ENCODE results near the gene C15orf39. TPM values are rescaled to one million over a fixed set of nuclear protein-coding genes. Genes with fewer than 3 reads are reported as not detected.

The C15orf39 gene
- total and polyA plus RNA-seq, 2 of the 13 experiments (the other 11 are each of a cell fraction or from before 2014, with no cell fraction given) = 6.2 to 13.5 TPM

DNA sequence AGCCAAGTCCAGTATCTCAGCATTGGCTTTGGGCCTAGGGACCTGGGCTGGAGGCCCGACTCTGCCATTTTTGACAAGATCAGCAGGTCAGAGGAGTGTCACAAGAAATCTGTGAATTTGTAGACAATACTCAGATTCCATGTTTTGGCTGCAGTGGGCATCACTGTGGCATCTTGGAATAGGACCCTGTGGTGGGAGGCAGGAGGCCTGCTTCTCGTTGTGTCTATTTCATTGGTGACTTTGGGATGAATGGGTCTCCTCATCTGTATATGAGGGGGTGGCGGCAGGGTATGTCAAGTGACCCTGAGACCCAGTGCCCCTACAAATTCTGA lies 3.3 kb downstream of the C15orf39 start (continued):
- no peak for TF ChIP-seq ZNF773 (CRISPR knock-in tag; IDR thresholded peaks at IDR 0.05; ENCODE audit: borderline replicate concordance)

DNA sequence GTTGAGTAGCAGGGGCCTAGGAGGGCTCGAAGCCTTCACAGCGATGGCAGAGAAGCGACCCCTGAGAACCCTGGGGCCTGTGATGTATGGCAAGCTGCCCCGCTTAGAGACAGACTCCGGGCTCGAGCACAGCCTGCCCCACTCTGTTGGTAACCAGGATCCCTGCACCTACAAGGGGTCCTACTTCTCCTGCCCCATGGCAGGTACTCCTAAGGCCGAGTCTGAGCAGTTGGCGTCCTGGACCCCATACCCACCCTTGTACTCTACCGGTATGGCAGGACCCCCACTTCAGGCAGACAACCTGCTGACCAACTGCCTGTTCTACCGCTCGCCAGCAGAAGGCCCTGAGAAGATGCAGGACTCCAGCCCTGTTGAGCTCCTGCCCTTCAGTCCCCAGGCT lies 4.3 kb downstream of the C15orf39 start:
- no peak for FAIRE-seq
- TF ChIP-seq, protein P1, sequence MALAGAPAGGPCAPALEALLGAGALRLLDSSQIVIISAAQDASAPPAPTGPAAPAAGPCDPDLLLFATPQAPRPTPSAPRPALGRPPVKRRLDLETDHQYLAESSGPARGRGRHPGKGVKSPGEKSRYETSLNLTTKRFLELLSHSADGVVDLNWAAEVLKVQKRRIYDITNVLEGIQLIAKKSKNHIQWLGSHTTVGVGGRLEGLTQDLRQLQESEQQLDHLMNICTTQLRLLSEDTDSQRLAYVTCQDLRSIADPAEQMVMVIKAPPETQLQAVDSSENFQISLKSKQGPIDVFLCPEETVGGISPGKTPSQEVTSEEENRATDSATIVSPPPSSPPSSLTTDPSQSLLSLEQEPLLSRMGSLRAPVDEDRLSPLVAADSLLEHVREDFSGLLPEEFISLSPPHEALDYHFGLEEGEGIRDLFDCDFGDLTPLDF (CRISPR knock-in tag; IDR thresholded peaks at IDR 0.05) = no peak
- TF ChIP-seq, protein P2, sequence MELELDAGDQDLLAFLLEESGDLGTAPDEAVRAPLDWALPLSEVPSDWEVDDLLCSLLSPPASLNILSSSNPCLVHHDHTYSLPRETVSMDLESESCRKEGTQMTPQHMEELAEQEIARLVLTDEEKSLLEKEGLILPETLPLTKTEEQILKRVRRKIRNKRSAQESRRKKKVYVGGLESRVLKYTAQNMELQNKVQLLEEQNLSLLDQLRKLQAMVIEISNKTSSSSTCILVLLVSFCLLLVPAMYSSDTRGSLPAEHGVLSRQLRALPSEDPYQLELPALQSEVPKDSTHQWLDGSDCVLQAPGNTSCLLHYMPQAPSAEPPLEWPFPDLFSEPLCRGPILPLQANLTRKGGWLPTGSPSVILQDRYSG (CRISPR knock-in tag; IDR thresholded peaks at IDR 0.05) = no peak
- TF ChIP-seq JARID2 (CRISPR knock-in tag; IDR thresholded peaks at IDR 0.05; ENCODE audit: insufficient replicate concordance) (no peak), ZNF674 (CRISPR knock-in tag; IDR thresholded peaks at IDR 0.05; ENCODE audit: low read depth) (no peak), AGO2 (optimal IDR thresholded peaks at IDR 0.05; ENCODE audit: low read depth, low read length) (peak; percentile 17), CENPT (CRISPR knock-in tag; IDR thresholded peaks at IDR 0.05; ENCODE audit: low read depth) (no peak), NCOR1 (IDR thresholded peaks at IDR 0.05; ENCODE audit: borderline replicate concordance, low read length) (no peak), RBFOX2 (IDR thresholded peaks at IDR 0.05; ENCODE audit: low read depth, low read length) (peak; percentile 46; the same call in 1 of the 2 replicates)
- TF ChIP-seq, protein P3, sequence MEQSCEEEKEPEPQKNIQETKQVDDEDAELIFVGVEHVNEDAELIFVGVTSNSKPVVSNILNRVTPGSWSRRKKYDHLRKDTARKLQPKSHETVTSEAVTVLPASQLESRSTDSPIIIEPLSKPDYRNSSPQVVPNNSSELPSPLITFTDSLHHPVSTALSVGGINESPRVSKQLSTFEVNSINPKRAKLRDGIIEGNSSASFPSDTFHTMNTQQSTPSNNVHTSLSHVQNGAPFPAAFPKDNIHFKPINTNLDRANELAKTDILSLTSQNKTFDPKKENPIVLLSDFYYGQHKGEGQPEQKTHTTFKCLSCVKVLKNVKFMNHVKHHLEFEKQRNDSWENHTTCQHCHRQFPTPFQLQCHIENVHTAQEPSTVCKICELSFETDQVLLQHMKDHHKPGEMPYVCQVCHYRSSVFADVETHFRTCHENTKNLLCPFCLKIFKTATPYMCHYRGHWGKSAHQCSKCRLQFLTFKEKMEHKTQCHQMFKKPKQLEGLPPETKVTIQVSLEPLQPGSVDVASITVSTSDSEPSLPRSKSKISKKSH (CRISPR knock-in tag; IDR thresholded peaks at IDR 0.05; ENCODE audit: borderline replicate concordance) = no peak
- TF ChIP-seq, protein P4, sequence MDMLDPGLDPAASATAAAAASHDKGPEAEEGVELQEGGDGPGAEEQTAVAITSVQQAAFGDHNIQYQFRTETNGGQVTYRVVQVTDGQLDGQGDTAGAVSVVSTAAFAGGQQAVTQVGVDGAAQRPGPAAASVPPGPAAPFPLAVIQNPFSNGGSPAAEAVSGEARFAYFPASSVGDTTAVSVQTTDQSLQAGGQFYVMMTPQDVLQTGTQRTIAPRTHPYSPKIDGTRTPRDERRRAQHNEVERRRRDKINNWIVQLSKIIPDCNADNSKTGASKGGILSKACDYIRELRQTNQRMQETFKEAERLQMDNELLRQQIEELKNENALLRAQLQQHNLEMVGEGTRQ (IDR thresholded peaks at IDR 0.05; ENCODE audit: low read depth, low read length) = no peak
- TF ChIP-seq, protein P4 (CRISPR knock-in tag; IDR thresholded peaks at IDR 0.05; ENCODE audit: borderline replicate concordance) = no peak
- Histone ChIP-seq H3K4me2 (ENCODE audit: low read depth, low read length) (no peak overlapping the region), H4K20me1 (ENCODE audit: insufficient read depth, low read length) (peaks cover 82% of the 10 kb centered on the region), H3K4me3 (replicated peaks in 1 of 3; ENCODE audit: insufficient read depth in 1 of 3, low read depth in 2 of 3, low read length in 3 of 3) (no peak overlapping the region), H3K9ac (ENCODE audit: insufficient read depth, low read depth, low read length) (no peak overlapping the region), H2AFZ (ENCODE audit: low read length) (no peak overlapping the region), H3K27me3 (ENCODE audit: control insufficient read depth in 1 of 2, insufficient read depth in 2 of 2, low read length in 2 of 2) (no peaks in the 10 kb centered on the region; a peak in 1 of 5 replicates), H3K79me2 (ENCODE audit: insufficient read depth, low read length) (peaks cover 91% of the 10 kb centered on the region), H3K4me1 (ENCODE audit: insufficient read depth, low read length) (peaks cover 46% of the 10 kb centered on the region), H3K27ac (ENCODE audit: extremely low read length, insufficient read depth, low read length) (no peak overlapping the region), H3K36me3 (replicated peaks in 1 of 2; ENCODE audit: control insufficient read depth in 1 of 2, insufficient read depth in 2 of 2, low read length in 2 of 2) (peaks cover 42 to 58% of the 10 kb centered on the region in 2 experiments; a peak in 4 of 5 replicates), H3K9me3 (ENCODE audit: low read length) (no peaks in the 10 kb centered on the region)
- in situ Hi-C loops (cut with HindIII; ENCODE audit: extremely low pct_ligation_motif_present, low pct_unique_long_range_greater_than_20kb) = no loop called here
- no TSS peak for BruUV-seq (replicated peaks)
- no peak for ATAC-seq
- DNase-seq (ENCODE audit: low spot score) = no peak
- ChIA-PET POLR2A (interaction anchor here (2.4 kb wide), 1 partner anchor 163 kb away, joined by 16 read pairs; no protein-coding TSS in a partner anchor), CTCF (ENCODE audit: low intra/inter-chr PET ratio, low total read pairs) (interaction anchor here (2.1 to 2.8 kb wide), 2 partner anchors 61 to 177 kb away, joined by 7 to 37 read pairs; no protein-coding TSS in a partner anchor)
- intact Hi-C loops (cut with micrococcal nuclease; ENCODE audit: unreplicated experiment) = no loop called here
- 93% methylated on average over 8 of the region's 11 CpGs for WGBS (ENCODE audit: low lambda C conversion rate)

Data from HepG2 (cell line).